ENCODE results near the gene SYT13.
A peak's percentile ranks its signal among the peaks of the same experiment; 100 is the strongest.

SYT13 gene

DNA sequence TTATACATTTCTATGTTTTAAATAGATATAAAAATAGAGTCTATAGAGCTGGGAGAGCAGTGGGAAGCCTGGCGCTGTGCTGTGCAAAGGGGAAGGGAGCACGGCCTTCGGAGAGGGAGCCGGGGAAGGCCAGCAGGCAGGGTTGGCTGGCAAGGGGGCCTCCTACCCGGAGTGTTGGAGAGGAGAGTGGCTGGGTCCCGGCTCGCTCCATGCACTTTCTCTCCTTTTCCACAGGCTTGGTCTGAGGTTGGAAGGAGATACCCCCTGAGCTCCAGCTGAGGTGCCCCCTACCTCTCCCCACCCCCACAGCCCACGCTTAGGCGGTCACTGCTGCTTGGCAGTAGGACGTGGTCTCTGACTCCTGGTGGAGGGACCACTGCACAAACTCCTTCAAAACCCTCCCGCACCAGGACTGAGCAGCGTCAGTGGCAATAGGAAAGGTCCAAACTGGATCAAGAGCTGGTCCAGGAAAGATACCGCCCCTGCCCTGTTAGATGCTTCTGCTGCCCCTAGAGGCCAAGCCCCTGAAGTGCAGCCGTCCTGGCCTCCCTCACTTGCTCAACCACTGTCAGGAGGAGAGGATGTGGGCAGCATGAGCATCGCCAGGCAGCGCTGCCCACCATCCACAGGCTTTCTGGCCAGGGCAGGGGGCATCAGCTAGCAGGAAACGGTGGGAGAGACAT lies 52.9 kb downstream of the SYT13 start:
- peak; percentile 22 for DNase-seq (ENCODE audit: extremely low read depth, low read depth)
- peak; percentile 90 for TF ChIP-seq CTCF (IDR thresholded peaks at IDR 0.05; ENCODE audit: low read depth, low read length, missing control alignments)
- no peak overlapping the region for H3K4me3 ChIP-seq (replicated peaks; ENCODE audit: low read depth, low read length)

- no peak for DNase-seq (ENCODE audit: extremely low read depth, low read depth)
- no peak overlapping the region for H3K4me3 ChIP-seq (replicated peaks; ENCODE audit: low read depth, low read length)
- TF ChIP-seq CTCF (IDR thresholded peaks at IDR 0.05; ENCODE audit: low read depth, low read length, missing control alignments), result no peak
Observed at GRCh38 chr11:45232341-45233080, 53.6 kb downstream of the SYT13 start.

DNA sequence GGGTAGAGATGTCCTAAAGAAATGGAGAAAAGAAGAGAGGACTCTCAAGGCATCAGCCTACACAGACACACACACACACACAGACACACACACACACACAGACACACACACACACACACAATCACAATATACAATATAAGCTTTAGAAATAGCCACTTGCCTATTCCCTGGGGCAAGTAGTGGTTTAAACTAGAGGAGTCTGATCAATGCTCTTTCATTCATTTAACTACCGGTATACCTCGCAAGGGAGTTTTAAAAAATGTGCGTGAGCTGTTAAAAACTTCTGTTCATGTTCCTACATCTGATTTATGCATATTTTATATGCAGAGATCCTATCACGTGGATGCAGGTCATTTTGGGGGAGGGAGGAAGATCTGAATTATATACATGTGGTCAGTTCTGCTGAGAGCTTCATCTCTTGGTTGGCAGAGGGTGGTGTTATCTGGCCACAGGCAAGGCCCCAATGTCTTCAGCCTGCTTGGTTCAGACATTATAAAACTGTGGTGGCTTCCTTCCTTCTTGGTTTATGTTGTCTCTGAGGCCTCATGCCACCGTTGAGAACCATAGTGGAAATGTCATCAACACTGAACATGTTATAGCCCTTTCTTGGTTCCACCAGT lies 56.6 kb downstream of the SYT13 start:
- TF ChIP-seq CTCF (IDR thresholded peaks at IDR 0.05; ENCODE audit: low read depth, low read length, missing control alignments), result no peak
- DNase-seq (ENCODE audit: extremely low read depth, low read depth), result no peak
- H3K4me3 ChIP-seq (replicated peaks; ENCODE audit: low read depth, low read length), result no peak overlapping the region

DNA sequence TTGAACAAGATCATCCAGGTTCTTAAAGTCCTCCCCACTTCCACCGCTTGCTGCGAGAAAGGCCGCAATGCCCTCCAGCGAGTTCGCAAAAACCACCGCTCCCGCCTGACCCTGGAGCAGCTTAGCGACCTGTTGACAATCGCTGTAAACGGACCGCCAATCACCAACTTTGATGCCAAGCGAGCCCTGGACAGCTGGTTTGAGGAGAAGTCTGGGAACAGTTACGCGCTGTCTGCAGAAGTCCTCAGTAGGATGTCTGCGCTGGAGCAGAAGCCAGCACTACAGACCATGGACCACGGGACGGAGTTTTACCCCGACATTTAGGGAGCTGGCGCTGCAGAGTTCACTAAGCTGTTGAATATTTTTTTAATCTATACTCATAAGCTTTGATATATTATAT lies 58.3 kb downstream of the SYT13 start:
- no peak for TF ChIP-seq CTCF (IDR thresholded peaks at IDR 0.05; ENCODE audit: low read depth, low read length, missing control alignments)
- no peak for DNase-seq (ENCODE audit: extremely low read depth, low read depth)
- H3K4me3 ChIP-seq (replicated peaks; ENCODE audit: low read depth, low read length), result no peak overlapping the region

- H3K4me3 ChIP-seq (replicated peaks; ENCODE audit: low read depth, low read length), result no peak overlapping the region
- no peak for DNase-seq (ENCODE audit: extremely low read depth, low read depth)
- TF ChIP-seq CTCF (IDR thresholded peaks at IDR 0.05; ENCODE audit: low read depth, low read length, missing control alignments), result no peak
Observed at GRCh38 chr11:45226901-45227300, 59.2 kb downstream of the SYT13 start.

DNA sequence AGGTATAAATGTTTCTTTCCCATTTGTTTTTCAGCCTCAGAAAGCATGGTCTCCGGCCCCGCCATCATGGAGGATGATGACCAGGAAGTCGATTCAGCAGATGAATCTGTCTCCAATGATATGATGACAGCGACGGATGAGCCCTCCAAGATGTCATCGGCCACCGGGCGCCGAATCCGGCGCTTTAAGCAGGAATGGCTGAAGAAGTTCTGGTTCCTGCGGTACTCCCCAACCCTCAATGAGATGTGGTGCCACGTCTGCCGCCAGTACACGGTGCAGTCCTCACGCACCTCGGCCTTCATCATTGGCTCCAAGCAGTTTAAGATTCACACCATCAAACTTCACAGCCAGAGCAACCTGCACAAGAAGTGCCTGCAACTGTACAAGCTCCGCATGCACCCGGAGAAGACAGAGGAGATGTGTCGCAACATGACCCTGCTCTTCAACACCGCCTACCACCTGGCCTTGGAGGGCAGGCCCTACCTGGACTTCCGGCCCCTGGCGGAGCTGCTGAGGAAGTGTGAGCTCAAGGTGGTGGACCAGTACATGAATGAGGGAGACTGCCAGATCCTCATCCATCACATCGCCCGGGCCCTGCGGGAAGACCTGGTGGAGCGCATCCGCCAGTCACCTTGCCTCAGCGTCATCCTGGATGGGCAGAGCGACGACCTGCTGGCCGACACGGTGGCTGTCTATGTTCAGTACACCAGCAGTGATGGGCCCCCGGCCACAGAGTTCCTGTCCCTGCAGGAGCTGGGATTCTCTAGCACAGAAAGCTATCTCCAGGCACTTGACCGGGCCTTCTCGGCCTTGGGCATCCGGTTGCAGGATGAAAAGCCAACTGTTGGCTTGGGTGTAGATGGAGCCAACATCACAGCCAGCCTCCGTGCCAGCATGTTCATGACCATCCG lies 59.9 kb downstream of the SYT13 start:
- no peak for DNase-seq (ENCODE audit: extremely low read depth, low read depth)
- TF ChIP-seq CTCF (IDR thresholded peaks at IDR 0.05; ENCODE audit: low read depth, low read length, missing control alignments), result no peak
- H3K4me3 ChIP-seq (replicated peaks; ENCODE audit: low read depth, low read length), result no peak overlapping the region
